ENCODE data around the gene TMEM220. TPM values are rescaled to one million over a fixed set of nuclear protein-coding genes. Genes with fewer than 3 reads are reported as not detected.

Gene TMEM220
- total and polyA plus RNA-seq, 9 donors: 5.4 to 14.1 (median 9.8) TPM

DNA sequence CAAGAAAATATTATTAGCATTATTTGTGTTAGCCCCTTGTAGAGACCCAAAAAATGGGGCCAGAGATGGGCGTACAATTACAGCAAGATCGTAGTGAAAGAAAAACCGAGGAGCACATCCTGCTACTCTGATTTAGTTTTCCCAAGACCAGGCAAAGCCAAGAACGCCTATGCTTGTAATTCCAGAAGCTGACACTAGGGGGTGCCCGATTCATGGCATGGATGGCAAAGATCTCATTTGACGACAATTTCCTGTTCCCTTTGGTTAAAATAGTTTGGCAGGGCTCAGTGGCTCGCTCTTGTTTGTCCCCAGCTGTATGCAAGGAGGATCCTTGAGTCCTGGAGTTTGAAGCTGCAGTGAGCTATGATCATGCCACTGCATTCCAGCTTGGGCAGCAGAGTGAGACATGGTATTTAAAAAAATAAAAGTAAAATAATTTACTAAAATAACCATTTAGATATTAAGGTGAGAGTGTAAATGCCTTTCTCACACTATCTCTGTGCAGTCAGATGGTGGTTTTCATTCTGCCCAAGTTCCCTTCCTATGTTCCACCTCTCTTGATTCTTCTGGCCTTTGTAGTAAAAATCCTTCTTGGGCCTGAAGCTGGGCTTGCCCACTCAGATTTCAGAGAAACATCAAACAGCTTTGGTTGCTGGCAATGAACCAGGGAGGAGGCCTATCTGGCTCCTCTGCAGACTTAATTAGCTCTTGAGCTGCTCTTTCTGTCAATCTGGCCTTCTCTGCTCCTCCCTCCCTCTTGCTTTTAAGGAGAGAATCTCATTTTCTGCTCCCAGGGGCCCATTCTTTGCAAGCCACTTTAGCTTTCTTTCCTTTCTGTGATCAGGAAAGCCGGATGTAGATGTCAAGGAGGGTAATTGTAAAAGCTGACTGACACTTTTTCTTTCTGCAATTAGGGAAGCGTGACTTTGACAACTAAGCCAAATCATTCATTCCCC, 42.9 kb upstream of the TMEM220 start:
- no peaks in the 10 kb centered on the region for H3K9me3 ChIP-seq
- H3K27me3 ChIP-seq: no peaks in the 10 kb centered on the region
- no peak overlapping the region for H3K27ac ChIP-seq
- no peaks in the 10 kb centered on the region for H3K4me1 ChIP-seq (ENCODE audit: insufficient read depth)
- 55 to 57% (median 56%) methylated on average over 9 of the region's 9 CpGs for WGBS, 3 donors
- DNase-seq: no peak
- TF ChIP-seq POLR2A (IDR thresholded peaks at IDR 0.05): no peak
- TF ChIP-seq, protein P1, sequence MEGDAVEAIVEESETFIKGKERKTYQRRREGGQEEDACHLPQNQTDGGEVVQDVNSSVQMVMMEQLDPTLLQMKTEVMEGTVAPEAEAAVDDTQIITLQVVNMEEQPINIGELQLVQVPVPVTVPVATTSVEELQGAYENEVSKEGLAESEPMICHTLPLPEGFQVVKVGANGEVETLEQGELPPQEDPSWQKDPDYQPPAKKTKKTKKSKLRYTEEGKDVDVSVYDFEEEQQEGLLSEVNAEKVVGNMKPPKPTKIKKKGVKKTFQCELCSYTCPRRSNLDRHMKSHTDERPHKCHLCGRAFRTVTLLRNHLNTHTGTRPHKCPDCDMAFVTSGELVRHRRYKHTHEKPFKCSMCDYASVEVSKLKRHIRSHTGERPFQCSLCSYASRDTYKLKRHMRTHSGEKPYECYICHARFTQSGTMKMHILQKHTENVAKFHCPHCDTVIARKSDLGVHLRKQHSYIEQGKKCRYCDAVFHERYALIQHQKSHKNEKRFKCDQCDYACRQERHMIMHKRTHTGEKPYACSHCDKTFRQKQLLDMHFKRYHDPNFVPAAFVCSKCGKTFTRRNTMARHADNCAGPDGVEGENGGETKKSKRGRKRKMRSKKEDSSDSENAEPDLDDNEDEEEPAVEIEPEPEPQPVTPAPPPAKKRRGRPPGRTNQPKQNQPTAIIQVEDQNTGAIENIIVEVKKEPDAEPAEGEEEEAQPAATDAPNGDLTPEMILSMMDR (IDR thresholded peaks at IDR 0.05): peak in 1 of 3 donors; percentile 13
- H3K36me3 ChIP-seq: no peaks in the 10 kb centered on the region
- no peak overlapping the region for H3K4me3 ChIP-seq
- intact Hi-C loops (cut with DNase I): no loop called here

DNA sequence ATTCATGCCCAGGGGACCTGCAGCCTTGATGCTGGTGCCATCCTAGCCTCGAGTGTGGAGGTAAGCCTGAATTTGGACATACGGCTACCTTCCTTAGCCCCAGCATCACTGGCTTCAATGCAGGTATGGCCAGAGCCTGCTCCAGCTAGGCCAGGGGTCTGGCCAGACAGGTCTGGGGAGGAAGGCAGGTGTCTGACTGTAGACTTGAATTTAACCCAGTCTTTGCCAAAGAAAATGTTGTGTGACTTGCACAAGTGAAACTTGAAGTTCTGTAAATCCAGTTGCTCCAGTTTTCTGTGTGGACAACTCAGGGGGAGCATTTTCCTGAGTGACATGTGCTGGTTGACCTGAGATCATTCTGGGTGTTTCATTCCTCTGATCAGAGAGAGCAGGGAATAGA, 41.3 kb upstream of the TMEM220 start:
- no peaks in the 10 kb centered on the region for H3K36me3 ChIP-seq
- WGBS, 3 donors: 84 to 90% (median 89%) methylated on average over 2 of the region's 2 CpGs
- no peak for DNase-seq
- no peak overlapping the region for H3K27ac ChIP-seq
- no peak for TF ChIP-seq EP300 (IDR thresholded peaks at IDR 0.05)
- TF ChIP-seq, protein P1 (IDR thresholded peaks at IDR 0.05): no peak
- TF ChIP-seq POLR2A (IDR thresholded peaks at IDR 0.05): no peak
- intact Hi-C loops (cut with DNase I): no loop called here
- H3K27me3 ChIP-seq: no peaks in the 10 kb centered on the region
- no peaks in the 10 kb centered on the region for H3K9me3 ChIP-seq
- H3K4me3 ChIP-seq: no peak overlapping the region
- H3K4me1 ChIP-seq (ENCODE audit: insufficient read depth): no peaks in the 10 kb centered on the region

GRCh38 chr17:10769840-10770239, 40.0 kb upstream of the TMEM220 start:
- DNase-seq: no peak
- Histone ChIP-seq H3K27ac (no peak overlapping the region), H3K27me3 (no peaks in the 10 kb centered on the region), H3K4me1 (ENCODE audit: insufficient read depth) (no peaks in the 10 kb centered on the region), H3K36me3 (no peaks in the 10 kb centered on the region), H3K4me3 (no peak overlapping the region), H3K9me3 (no peaks in the 10 kb centered on the region)
- WGBS, 3 donors: 76 to 93% (median 83%) methylated on average over 6 of the region's 6 CpGs
- TF ChIP-seq EP300 (IDR thresholded peaks at IDR 0.05) (no peak), POLR2A (IDR thresholded peaks at IDR 0.05) (no peak)
- TF ChIP-seq, protein P1 (IDR thresholded peaks at IDR 0.05): no peak
- intact Hi-C loops (cut with DNase I): no loop called here

DNA sequence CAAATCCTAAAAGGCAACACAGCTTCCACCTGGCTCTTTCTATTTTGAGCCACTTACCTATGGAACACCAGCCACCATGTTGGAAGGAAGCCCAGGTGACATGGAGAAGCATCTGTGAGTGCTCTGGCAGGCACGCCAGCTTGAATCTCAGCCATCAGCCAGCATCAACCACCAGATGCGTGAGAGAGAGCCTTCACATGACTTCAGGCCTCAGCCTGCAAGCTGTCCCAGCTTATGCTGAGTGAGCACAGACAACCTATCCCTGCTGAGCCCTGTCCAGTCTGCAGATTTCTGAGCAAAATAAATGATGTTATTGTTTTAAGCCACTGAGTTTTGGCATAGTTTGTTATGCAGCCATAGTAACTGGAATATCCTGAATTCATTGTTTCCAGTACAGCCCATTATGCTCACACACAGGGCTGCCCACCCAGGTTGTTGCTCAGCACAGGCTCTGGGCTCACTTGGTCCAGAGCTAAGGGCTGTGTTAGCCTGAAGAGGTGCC, 39.0 kb upstream of the TMEM220 start:
- intact Hi-C loops (cut with DNase I): no loop called here
- Histone ChIP-seq H3K9me3 (no peaks in the 10 kb centered on the region), H3K4me1 (ENCODE audit: insufficient read depth) (no peaks in the 10 kb centered on the region), H3K36me3 (no peaks in the 10 kb centered on the region), H3K4me3 (no peak overlapping the region), H3K27ac (no peak overlapping the region), H3K27me3 (no peaks in the 10 kb centered on the region)
- no peak for TF ChIP-seq POLR2A (IDR thresholded peaks at IDR 0.05)
- no peak for TF ChIP-seq EP300 (IDR thresholded peaks at IDR 0.05)
- TF ChIP-seq, protein P1 (IDR thresholded peaks at IDR 0.05): no peak
- 48 to 93% (median 80%) methylated on average over 2 of the region's 2 CpGs for WGBS, 3 donors
- DNase-seq: no peak
